DMS 273 treated with DMSO at 0.1 percent for 48 hours (cell line): ENCODE measurements around the gene SLC9A9.

Experiments used
- DNase-seq: peaks from one replicate; lab custom pipeline; 2025; lab: John Stamatoyannopoulos, UW

Gene SLC9A9

GRCh38 chr3:143693506-143693905, 154.8 kb downstream of the SLC9A9 start:
- DNase-seq = no peak

- DNase-seq = no peak
These were observed 161.6 kb downstream of the SLC9A9 start for GRCh38 chr3:143686638-143687197.

GRCh38 chr3:143685491-143685890, 162.8 kb downstream of the SLC9A9 start:
- no peak for DNase-seq

- DNase-seq = no peak
These were observed 170.8 kb downstream of the SLC9A9 start for GRCh38 chr3:143677430-143677829.

GRCh38 chr3:143676747-143677146, 171.5 kb downstream of the SLC9A9 start:
- DNase-seq = no peak

- no peak for DNase-seq
These were observed 172.2 kb downstream of the SLC9A9 start for GRCh38 chr3:143676021-143676420.

- DNase-seq = peak; percentile 51
These were observed 173.9 kb downstream of the SLC9A9 start for GRCh38 chr3:143674100-143674968.

GRCh38 chr3:143672396-143673165, 175.7 kb downstream of the SLC9A9 start:
- no peak for DNase-seq

GRCh38 chr3:143671626-143672025, 176.6 kb downstream of the SLC9A9 start:
- DNase-seq = no peak

- no peak for DNase-seq
These were observed 179.1 kb downstream of the SLC9A9 start for GRCh38 chr3:143668924-143669790.

- no peak for DNase-seq
These were observed 179.9 kb downstream of the SLC9A9 start for GRCh38 chr3:143668385-143668784.

- DNase-seq = no peak
These were observed 186.6 kb downstream of the SLC9A9 start for GRCh38 chr3:143661677-143662076.

GRCh38 chr3:143658861-143659260, 189.4 kb downstream of the SLC9A9 start:
- DNase-seq = no peak

GRCh38 chr3:143658116-143658515, 190.2 kb downstream of the SLC9A9 start:
- DNase-seq = no peak

- DNase-seq = no peak
These were observed 190.9 kb downstream of the SLC9A9 start for GRCh38 chr3:143657391-143657790.

- no peak for DNase-seq
These were observed 193.4 kb downstream of the SLC9A9 start for GRCh38 chr3:143654906-143655305.

- DNase-seq = no peak
These were observed 194.3 kb downstream of the SLC9A9 start for GRCh38 chr3:143653935-143654334.

GRCh38 chr3:143653493-143653892, 194.8 kb downstream of the SLC9A9 start:
- no peak for DNase-seq

- DNase-seq = no peak
These were observed 196.2 kb downstream of the SLC9A9 start for GRCh38 chr3:143652118-143652517.

GRCh38 chr3:143650827-143651226, 197.4 kb downstream of the SLC9A9 start:
- DNase-seq = no peak

- DNase-seq = no peak
These were observed 198.1 kb downstream of the SLC9A9 start for GRCh38 chr3:143650120-143650519.

GRCh38 chr3:143648708-143649107, 199.6 kb downstream of the SLC9A9 start:
- no peak for DNase-seq
